Upper lobe of left lung (tissue), 4 donors: Measurements from ENCODE around the gene TSGA10.

Source experiments
- EP300 ChIP-seq, 4 donors: sonication (generic); formaldehyde crosslinking; IDR thresholded peaks; one replicate each; pipeline ENCODE4 v1.5.1; 2017; ENCODE audit warnings: antibody characterized with exemption in 4 of 4, control low read depth in 2 of 4
- POLR2A ChIP-seq, 4 donors: fragments of 450-650 bp; IDR thresholded peaks; one replicate each; pipeline ENCODE4 v1.5.1; 2016 to 2017; ENCODE audit warnings: antibody characterized with exemption in 4 of 4, mild to moderate bottlenecking in 2 of 4
- POLR2AphosphoS5 ChIP-seq, 2 donors: sonication (generic); formaldehyde crosslinking; IDR thresholded peaks; one replicate each; pipeline ENCODE4 v1.5.1; 2017; ENCODE audit warnings: antibody characterized with exemption in 2 of 2

DNA sequence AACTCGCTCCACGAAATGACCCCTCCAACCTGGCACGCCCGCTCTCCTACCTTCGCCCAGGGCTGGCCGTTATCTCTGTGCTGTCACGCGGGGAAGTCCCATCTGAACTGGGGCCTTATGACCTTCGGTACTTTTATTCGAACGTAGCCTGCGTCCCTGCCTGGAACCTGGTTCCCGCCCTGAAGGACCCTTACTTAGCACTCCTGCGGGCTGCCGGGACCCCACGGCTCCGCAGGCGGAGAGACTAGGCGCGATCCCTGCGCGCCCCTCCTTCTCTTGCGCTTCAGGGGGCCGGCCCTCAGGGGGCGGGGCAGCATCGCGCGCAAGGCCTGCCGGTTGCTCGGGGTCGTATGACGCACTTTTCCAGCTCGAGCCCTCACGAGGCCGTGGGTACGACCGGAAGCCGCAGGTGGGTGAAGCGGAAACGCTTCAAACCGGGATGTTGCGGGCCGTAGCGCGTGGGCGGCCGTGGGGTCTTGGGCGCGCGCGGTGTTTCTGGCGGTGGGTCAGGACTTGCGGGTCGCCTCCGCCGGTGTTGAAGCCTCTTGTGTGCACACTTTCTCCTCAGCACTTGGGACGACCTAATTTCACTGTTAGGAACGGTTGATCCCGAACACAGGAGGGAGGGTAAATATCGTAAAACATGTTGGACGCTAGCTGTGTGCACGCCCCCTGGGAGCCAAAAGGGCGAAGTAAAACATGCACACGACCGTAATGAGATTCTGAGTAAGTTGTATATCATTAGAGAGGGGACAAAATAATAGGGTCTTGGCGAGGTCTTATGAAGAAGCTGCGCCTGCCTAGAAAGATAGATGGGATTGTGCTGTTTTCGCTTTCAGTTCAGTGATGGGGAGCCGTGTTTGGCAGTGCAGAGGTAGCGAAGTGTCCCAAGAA is at the start of gene TSGA10, which contains the start of gene LIPT1:
- TF ChIP-seq POLR2AphosphoS5 (IDR thresholded peaks at IDR 0.05) (peak; percentile 89 to 97), EP300 (IDR thresholded peaks at IDR 0.05) (peak in 1 of 4 donors; percentile 86), POLR2A (IDR thresholded peaks at IDR 0.05) (peak in 3 of 4 donors; percentile 74 to 90 (median 80))
